NCI-H187 (cell line): ENCODE data around the gene M6PR.
A peak's percentile ranks its signal among the peaks of the same experiment; 100 is the strongest.

Experiments
- DNase-seq, 2 experiments: peaks; one replicate each; lab custom pipeline; 2025; lab: John Stamatoyannopoulos, UW

M6PR gene

GRCh38 chr12:8949342-8950220, at the start of gene M6PR:
TSS of gene M6PR (minus strand) at chr12:8949645. CDS start at chr12:8946404, 3,241 bp downstream.
- peak; percentile 78 to 86 for DNase-seq

- DNase-seq = no peak
These were observed 47.4 kb upstream of the M6PR start for GRCh38 chr12:8996682-8997405.

GRCh38 chr12:8995021-8995775, 45.8 kb upstream of the M6PR start:
- DNase-seq = no peak

GRCh38 chr12:8993827-8994226, 44.4 kb upstream of the M6PR start:
- DNase-seq = no peak

- no peak for DNase-seq
These were observed 42.2 kb upstream of the M6PR start for GRCh38 chr12:8991371-8992345.

- DNase-seq = no peak
These were observed 40.0 kb upstream of the M6PR start, which contains the start of gene KLRG1 for GRCh38 chr12:8989413-8989812. TSS of gene KLRG1 (plus strand) at chr12:8989546. CDS start at chr12:8989636, 90 bp downstream.

GRCh38 chr12:8987685-8988084, 38.2 kb upstream of the M6PR start:
- DNase-seq = no peak

- DNase-seq = no peak
These were observed 37.7 kb upstream of the M6PR start for GRCh38 chr12:8987163-8987562.

GRCh38 chr12:8985213-8985754, 35.8 kb upstream of the M6PR start:
- DNase-seq = no peak

GRCh38 chr12:8980137-8980536, 30.7 kb upstream of the M6PR start:
- DNase-seq = no peak

GRCh38 chr12:8970432-8970831, 21.0 kb upstream of the M6PR start:
- DNase-seq = no peak

- DNase-seq = no peak
These were observed 20.5 kb upstream of the M6PR start for GRCh38 chr12:8969861-8970411.

GRCh38 chr12:8968761-8969160, 19.3 kb upstream of the M6PR start:
- no peak for DNase-seq

- no peak for DNase-seq
These were observed 10.7 kb upstream of the M6PR start for GRCh38 chr12:8960176-8960575.

GRCh38 chr12:8958066-8958465, 8.6 kb upstream of the M6PR start:
- no peak for DNase-seq

GRCh38 chr12:8957561-8957960, 8.1 kb upstream of the M6PR start:
- no peak for DNase-seq

- no peak for DNase-seq
These were observed 7.3 kb upstream of the M6PR start for GRCh38 chr12:8956772-8957171.

- DNase-seq = no peak
These were observed 6.6 kb upstream of the M6PR start for GRCh38 chr12:8956073-8956472.

- no peak for DNase-seq
These were observed 4.4 kb upstream of the M6PR start for GRCh38 chr12:8953773-8954402.

- no peak for DNase-seq
These were observed 2.3 kb upstream of the M6PR start for GRCh38 chr12:8951744-8952143.
